Testis (tissue), 2 donors: Measurements from ENCODE around the gene LRRC17.

Source experiments
- POLR2A ChIP-seq: fragments of 450-650 bp; IDR thresholded peaks from one replicate; pipeline ENCODE4 v1.6.1; 2017; ENCODE audit warnings: antibody characterized with exemption, mild to moderate bottlenecking, moderate library complexity
- TF ChIP-seq, protein P1 (sequence below), 3 experiments: fragments of 450-650 bp in 2 of 3; fragments of 200-600 bp in 1 of 3; sonication (generic) in 1 of 3; IDR thresholded peaks; one replicate each; pipeline ENCODE4 v1.5.1; 2016 to 2019; ENCODE audit warnings: antibody characterized with exemption in 3 of 3, mild to moderate bottlenecking in 2 of 3, moderate library complexity in 1 of 3

DNA sequence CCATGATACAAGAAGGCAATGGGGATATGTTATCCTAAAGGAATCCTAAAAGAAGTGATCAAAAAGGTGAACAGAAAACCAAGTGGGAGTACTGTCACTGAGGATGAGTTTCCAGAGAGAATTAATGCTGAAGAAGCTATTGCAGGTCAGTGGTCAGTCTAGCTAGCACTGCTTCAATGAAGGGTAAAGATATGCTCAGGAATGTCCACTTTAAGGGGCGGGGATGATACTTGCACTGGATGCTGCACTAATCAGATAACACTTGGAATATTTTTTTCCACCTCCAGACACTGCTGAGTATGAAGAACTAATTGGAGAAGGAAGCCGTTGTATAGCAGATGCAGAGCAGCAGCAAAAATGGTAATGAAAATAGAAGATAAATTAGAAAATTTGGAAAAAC is 75.3 kb downstream of the LRRC17 start:
- TF ChIP-seq, protein P1, sequence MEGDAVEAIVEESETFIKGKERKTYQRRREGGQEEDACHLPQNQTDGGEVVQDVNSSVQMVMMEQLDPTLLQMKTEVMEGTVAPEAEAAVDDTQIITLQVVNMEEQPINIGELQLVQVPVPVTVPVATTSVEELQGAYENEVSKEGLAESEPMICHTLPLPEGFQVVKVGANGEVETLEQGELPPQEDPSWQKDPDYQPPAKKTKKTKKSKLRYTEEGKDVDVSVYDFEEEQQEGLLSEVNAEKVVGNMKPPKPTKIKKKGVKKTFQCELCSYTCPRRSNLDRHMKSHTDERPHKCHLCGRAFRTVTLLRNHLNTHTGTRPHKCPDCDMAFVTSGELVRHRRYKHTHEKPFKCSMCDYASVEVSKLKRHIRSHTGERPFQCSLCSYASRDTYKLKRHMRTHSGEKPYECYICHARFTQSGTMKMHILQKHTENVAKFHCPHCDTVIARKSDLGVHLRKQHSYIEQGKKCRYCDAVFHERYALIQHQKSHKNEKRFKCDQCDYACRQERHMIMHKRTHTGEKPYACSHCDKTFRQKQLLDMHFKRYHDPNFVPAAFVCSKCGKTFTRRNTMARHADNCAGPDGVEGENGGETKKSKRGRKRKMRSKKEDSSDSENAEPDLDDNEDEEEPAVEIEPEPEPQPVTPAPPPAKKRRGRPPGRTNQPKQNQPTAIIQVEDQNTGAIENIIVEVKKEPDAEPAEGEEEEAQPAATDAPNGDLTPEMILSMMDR (IDR thresholded peaks at IDR 0.05): no peak
- TF ChIP-seq POLR2A: no peak
